Stimulated activated naive CD4-positive, alpha-beta T cell (primary cell): ENCODE results near the gene RABIF.

Source experiments
- DNase-seq, 6 experiments: peaks; one replicate each; lab custom pipeline; 2025; lab: John Stamatoyannopoulos, UW

RABIF gene

DNA sequence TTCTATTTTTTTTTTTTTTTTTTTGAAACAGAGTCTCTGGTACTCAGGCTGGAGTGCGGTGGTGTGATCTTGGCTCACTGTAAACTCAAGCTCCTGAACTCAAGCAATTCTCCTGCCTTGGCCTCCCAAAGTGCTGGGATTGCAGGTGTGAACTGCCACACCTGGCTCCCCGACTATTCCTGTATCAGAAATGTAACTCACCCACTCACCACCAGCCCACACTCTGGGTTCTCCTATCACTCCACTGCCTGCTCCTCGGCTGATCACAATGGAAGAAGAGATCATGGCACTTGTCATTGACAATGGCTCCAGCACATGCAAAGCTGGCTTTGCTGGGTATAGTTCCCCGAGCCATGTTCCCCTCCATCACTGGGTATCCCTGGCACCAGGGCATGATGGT is 15.9 kb downstream of the RABIF start:
- no peak for DNase-seq

DNA sequence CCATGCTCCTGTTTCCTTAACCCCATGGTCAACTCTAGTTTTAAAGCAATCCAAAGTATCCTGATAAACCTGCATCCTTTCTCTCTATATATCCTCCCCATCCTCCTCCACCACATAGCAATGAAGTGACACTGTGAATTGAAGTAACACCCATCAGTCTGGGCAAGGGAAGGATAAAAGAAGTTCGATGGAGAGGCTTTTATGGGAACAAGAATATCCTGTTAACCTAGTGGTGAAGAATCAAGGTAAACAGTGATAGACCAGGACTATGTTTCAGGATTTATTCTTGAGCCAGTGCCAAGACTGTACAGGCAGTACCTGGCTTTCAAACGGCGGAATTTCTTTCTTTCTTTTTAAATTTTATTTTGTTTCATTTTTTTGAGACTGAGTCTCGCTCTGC is 17.6 kb downstream of the RABIF start:
- DNase-seq = no peak

DNA sequence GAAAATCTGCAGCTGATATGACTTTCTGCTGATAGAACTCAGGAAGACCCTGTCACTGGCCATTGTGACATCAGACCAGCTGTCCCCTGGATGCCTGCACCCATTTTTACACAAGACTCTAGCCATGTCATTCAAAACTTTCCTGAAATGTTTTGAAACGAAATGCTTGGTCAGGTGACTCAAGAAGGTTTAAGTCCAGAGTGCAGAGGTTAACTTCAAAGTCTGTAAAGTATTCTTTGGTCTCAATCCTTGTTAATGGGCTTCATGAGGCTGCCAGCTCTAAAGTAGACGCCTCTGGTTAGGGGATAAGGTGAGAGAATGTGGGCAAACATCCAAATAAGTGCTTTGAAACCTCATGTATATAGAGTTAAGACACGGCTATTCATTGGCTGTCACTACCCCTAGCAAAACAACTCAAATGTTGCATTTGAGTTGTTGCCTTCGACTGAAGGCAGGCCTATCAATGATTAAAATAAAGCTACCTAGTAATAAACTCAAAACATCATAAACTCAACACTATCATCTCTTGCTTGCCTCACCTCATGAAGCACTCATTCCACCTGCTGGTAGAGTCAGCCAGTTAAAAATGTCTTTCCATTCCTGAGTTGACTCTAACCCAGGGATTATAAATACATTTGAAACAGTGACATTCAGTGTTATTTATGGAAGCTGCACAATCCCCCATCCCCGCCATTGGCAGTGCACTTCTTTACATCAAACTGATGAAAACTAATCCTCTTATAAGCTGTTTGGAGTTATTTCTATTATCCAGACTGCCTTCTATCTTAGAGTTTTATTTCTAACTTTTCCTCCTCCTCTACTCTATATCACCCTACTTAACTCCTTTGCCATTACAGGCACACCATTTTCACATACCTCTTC is 26.0 kb downstream of the RABIF start:
- no peak for DNase-seq

DNA sequence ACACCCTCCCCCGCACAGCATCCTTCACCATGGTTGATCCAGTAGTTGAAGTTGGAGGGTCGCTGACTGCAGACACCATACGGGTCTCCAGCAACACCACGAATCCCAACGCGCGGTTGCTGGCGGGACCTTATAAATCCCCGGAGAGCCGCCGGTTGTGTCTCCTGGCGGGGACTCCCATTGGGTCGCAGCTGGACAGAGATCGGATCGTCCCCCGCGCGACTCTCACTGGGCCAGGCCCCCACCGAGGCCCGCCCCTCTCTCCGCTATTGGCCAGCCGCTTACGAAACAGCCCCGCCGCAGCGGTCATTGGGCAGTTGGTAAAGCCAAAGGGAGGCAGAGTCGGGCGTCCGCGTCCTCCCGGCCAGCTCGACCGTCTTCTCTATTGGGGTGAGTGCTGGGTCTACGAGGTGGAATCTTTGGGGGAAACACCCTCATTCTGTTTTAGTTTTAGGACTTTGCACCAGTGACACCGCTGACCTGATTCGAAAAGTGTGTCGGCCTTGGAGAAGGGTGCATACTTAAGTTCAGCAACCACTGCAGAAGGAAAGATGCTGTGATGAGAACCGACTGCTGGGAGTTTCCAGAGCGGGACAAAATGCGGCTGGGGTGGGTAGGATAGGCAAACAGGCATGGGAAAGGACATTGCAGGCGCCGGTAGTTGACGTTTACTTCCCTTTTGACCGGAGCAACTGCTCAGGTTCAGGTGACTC is 27.4 kb downstream of the RABIF start:
- peak in 2 of 6 experiments; percentile 7 to 26 for DNase-seq

DNA sequence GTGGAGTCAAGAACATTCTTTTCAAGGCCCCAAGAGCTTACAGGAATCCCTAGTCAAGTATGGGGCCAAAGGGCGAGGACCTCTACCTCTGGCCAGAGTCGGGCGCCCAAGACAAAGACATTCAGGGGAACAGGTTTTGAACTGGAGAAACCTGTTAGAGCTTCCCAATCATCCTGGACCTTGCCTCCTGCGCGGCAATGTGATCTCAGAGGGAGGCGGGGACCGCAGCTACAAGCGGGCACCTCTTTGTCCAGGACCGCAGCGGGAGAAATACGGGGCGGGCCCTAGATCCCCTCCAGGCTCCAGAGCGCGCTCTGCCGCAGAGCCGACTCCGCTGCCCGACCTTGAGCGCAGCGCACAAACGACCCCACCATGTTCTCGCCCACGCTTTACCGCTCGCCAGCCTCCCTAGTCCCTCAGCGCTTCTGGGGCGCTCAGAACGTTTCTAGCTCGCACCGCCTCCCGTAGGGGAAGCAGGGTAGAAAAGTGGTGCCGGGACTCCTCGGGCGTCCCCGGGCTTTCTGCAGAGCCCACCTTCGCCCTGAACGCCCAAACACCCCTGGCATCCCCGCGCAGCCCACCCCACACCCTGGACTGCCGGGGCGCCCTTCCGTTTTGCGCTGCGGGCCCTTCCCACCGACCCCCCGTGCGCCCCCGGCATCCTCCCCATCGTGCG is 28.1 kb downstream of the RABIF start:
- peak in 3 of 6 experiments; percentile 4 to 12 (median 6) for DNase-seq

DNA sequence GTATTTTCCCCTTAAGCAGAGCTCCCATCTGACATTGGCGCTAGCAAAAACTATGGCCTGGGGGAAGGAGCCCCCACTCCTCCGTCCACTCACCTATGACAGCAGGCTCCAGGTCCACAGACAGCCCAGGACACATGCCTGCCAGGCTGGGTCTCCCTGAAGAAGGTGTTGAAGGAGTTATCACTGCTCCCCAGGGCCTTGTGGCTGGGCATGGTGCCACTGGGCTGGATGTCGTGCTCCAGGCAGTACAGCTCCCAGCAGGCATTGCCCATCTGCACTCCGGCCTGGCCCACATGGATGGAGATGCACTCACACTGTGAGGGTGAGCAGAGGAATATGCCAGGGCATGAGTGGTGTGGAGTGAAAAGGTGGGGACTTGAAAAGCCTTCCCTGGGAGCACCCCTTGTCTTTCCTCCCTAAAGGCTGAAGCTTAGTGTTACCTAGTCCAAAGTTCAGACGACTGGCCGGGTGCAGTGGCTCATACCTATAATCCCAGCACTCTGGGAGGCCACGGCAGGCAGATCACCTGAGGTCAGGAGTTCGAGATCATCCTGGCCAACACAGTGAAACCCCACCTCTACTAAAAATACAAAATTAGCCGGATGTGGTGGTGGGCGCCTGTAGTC is 30.0 kb downstream of the RABIF start:
- no peak for DNase-seq

DNA sequence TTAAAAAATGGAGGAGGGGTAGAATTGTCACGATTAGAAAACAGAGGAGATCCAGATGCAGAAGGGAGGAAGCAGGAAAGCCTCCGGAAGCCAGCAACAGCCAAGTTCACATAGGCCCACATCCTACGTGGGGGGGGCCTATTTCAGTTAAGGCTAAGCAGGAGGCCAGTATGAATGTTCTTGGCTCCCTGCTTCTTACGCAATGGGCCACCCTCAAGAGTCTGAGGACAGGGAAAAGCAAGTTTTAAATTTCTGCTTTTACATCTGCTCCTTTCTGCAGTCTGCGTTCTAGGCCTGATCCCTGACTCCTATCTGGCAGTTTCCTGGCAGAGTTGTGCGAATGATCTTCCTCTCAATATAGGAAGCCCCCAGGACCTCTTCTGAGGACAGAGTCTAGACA is 30.6 kb downstream of the RABIF start:
- no peak for DNase-seq

DNA sequence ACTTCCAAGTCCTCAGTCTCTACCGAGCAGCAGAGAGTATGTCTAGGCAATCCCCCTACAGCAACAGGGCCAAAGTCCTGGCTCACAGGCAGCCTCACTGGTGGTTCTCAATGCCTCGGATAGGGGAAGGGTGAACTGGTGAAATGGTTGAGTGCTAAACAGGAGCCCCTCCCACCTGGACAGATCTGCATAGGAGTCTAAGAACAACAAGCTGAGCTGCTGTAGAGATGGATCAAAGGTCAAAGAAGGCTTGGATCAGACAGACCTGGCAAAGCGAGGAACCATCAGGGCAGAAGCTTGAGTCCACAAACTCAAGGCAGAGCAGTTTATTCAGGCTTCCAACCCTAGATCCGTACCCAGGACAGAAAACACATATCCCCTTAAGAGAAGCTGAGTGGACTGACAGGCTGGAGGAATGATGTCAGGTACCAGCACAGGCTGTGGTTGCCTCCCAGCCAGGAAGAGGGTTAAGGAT is 31.8 kb downstream of the RABIF start:
- DNase-seq = no peak

DNA sequence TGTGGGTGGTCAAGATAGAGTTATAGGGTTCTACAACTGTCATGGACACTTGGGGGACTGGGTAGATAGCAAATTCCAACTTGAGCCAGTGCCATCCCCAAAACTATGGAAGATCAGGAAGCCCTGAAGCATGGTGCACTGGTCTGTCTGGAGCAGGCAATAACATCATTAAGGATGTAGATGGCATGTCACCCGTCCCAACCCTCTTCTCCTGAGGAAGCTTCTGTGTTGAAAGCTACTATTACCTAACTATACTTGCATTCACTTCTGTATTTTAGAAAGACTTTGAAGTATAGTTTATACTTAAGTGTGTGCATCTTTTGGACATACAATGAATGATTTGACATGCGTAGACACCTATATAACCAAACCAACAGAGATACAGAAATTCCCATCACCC is 32.9 kb downstream of the RABIF start:
- no peak for DNase-seq

DNA sequence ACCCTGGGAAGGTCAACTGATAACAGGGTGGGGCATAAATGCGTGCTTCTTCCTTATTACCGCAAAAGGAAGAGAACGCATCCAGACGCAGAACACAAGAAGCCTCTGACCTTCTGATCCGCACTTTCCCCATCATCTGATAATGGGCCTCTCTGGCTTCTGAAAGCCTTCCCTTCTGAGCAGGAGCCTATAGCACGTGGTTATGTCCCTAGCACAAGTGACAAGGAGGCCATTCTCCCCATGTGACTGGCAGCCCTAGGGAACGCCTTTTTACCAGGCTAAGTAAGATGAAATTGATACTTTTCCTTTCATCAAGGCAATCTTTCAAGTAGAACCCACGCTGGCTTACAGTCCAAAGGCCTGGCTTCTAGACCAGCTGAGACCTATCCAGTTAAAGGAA is 34.2 kb downstream of the RABIF start:
- DNase-seq = no peak

DNA sequence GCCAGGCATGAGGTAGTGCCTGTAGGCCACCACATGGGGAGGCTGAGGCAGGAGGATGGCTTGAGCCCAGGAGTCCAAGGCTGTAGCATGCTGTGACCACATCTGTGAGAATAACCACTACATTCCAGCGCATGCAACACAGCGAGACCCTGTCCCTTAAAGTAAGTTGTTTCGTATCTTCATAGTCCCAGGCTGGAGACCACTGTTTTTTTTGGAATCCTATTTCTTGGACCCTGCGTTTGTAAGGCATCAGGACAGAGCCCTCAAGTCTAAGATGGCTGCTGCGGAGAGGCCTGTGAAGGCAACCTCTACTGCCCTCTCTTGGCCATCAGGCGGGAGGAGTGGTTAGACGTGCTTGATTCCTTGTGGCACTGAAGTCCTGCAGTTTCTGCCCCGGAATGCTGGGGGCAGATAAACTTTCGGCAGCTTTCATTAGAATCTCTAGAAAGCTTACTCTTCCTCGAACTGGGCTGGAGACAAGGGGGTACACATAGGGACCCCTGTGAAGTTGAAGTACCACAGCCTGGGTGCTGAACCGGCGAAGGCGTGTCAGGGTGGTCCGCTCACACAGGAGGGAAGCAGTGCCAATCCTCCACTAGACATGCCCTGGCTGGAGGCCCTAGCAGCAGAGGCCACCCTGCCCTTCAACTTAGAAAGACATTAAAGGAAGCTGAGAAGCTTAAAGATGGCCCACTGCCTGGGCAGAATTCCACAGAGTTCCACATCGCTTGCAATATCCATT is 36.6 kb downstream of the RABIF start:
- DNase-seq = no peak

DNA sequence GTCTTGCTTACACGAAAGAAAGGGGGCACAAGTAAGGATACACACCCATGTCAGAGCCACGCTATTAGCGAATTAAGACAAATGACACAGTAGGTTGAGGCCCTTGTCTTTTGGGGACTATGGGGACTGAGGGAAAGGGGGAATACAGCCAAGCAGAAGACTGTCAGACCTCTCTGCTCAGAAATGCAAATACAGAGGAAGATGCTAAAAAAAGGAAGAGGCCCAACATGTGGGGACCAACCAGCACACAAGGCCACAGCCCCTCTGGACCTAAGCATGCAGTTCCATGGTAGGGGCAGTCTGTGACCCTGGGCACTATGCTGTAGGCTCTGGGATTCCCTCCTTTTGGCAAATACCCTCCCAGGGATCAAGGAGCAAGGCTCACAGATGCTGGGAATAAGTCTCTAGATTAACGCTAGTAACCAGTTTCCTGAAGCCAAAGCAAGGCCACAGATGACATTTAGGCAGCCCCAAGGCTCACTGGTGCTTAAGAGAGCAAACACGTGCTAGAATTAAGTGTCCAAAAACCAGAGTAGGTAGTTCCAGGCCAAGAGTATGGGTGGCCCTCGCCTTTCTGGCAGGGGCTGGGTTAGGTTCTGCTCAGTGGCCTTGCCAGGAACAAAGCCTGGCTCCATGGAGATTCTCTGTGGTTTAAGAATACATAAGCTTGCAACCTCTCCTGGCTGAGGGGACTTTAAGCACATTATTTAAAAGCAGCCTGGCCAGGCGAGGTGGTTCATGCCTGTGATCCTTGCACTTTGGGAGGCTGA is 38.2 kb downstream of the RABIF start:
- no peak for DNase-seq

DNA sequence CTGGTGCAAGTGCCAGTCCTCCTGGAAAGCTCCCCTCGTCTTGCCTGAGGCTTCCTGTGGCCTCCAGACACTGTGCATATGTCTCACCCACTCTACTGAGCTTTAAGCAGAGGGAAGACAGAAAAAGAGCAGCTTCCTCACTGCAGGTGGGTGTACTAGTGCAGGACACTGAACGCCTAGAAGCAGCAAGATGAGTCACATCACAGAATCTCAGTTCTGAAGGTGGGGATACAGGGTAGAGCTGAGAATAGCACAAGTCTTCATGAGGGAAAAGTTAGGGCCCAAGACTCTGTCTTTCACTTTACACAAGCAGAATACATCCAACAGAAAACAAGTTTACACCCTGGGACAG is 40.8 kb downstream of the RABIF start:
- DNase-seq = no peak

DNA sequence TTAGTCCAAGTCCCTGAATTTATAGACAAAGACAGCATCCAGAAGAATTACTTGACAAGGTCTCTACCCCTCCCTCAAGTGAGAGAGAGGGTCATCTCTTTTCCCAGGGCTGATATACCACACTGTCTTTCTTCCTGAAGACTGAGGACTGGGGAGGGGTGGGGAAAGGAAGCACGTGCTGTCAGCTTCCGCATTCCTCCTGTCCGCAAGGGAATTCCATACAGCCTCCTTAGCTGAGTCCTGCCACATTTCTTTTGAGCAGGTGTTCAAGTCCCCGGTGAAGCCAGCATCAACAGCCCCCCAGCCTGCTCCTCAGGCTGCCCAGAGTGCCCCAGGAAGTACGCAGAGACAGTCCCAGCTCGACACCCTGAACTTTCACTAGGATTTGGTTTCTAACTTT is 44.0 kb downstream of the RABIF start:
- no peak for DNase-seq

DNA sequence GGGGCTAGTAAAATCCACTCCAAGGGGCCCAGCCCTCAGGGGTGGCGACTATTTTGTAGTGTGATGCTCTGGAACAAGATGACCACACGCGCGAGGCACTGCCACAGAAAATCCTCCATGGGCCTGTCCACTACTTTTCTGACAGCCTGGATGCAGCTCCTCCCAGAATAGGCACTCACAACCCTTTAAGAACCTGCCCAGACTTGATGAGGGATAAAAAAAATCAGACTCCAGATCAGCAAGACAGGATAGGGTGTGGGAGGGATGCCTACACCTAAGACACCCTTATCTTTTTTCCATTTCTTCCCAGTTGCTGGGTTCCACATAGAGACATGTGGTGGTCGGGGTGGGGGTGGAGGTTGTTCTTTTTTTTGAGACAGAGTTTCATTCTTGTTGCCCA is 44.7 kb downstream of the RABIF start:
- no peak for DNase-seq

DNA sequence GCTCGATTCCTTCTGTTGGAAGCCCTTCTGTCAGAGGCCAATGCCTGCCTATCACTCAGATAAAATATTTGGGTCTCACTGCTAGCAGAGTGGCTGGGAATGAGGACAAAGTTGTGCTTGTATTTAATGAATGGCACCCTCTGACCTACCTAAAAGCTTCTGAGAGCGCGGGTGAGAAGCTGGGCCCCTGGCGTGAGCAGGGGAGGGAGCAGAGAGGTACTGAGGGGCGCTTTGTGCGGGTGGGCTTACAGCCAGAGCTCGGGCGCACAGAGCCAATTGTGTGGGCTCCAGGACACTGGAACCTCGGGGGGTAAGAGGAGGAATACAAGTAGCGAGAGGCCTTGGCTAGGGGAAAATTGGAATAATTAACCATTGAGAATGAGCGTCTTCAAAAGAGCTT is 45.9 kb downstream of the RABIF start:
- no peak for DNase-seq

DNA sequence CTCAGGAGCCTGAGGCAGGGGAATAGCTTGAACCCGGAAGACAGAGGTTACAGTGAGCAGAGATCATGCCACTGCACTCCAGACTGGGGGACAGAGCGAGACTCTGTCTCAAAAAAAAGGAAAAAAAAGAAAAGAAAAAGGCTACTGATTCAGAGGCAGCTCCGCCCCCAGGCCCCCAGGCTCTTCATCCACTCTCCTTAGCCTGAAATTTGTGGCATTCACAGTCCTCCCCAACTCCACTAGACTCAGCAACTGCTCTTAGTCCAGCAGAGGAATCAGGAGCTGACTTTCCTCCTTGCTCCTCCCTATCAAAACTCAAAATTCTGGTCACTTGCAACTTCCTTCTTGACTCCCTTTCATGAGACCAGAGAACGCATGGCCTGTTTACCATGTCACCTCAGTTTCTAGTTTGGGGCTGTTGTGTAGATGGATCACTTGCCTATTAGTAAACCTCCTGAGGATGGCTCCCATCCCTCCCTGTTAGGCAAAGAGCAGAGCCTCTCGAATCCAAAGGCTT is 51.1 kb downstream of the RABIF start:
- no peak for DNase-seq

DNA sequence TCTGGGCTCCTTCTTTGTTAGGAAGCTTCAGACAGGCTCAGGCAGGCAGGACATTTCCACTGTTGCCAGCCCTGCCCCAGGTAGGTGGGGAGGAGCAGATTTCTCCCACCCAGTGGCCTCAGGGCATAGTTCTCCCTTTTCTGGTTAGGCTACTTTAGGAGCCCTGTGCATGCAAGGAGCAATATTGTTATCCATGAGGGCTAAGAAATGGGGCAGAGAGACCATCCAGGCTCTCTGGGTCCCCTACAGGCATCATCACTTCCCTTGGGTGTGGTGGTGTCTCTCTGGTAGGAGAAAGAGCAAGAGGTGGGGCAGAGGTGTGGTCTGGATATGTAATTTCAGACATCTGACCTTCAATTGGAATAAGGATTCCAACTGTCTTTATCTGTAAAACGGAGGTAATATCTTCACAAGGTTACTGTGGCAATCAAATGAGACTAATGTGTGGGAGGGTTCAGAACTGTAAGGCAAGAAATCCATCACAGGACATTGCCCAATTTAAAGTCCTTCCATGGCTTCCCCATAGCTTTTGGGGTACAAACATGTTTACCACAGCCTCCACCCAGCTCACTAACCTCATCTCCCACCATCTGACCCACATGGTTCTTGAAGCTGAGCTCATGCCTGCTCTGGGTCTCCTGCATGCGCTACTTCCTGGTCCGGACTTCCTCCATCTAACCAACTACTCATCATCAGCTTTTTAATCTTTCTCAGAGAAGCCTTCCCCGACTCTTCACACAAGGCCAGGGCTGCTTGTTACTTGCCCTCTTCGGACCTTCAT is 52.1 kb downstream of the RABIF start:
- DNase-seq = no peak

DNA sequence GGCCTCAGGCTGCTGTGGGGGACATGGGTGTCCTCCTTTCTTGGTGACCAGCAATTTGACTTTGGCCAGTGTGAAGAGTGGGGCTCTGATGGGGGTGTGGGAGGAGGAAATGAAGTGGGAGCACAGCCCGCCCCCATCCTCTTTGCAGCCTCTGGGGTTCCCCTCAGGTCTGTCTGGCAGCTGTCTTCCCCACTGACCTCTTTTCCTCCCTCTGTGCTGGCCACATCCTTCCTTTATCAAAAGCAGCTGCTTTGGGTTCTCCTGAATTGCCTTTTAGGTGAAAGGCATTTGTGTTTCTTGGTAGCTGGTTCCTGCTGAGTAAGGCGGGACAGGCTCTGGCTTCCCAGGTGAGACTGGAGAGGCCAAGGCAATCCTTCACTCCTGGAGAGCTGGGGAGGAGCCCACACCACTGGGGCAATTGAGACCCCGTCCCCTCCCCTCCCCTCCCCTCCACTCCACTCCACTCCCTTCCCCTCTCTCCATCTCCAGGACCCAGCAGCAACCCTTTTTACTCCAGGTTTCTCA is 53.3 kb downstream of the RABIF start:
- no peak for DNase-seq
